ENCODE results near the gene PLBD1.

The PLBD1 gene

DNA sequence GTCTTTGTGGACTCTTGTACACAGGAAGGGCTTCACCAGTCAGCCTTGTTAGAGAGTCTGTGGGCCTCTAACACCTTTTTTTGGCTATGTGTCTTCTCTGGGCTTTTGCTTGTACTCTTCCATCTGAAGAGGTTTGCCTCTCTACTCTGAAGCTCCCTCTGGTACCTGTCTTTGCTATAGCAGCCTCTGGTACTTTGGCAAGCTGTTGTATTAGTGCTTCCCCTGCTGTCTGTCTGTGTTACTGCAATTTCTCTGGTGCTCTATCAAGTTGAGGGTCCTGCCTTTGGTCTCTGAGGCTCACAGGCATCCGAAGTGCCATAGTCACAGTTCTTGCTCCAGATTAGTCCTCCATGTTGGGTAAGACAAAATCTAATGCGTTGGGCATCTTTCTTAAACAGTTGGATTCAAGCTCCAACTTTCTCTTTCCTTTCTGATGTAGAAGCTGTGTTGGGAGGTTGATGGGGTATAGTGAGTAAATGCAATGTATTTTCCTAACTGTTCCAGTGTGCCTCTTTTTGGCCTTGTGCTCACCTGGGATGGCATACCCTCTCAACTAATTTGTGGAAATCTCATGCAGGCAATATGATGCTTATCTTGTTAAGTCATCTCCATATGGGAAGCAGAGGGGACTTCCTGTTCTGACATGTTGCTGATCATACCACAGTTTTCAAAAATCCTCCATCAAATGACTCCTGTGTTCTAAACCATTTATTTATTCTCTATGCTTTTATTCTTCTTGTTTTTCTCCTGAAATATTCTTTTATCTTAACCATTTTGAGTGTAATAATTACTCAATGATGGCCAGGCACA lies 113.4 kb downstream of the PLBD1 start:
- TF ChIP-seq, protein P1, sequence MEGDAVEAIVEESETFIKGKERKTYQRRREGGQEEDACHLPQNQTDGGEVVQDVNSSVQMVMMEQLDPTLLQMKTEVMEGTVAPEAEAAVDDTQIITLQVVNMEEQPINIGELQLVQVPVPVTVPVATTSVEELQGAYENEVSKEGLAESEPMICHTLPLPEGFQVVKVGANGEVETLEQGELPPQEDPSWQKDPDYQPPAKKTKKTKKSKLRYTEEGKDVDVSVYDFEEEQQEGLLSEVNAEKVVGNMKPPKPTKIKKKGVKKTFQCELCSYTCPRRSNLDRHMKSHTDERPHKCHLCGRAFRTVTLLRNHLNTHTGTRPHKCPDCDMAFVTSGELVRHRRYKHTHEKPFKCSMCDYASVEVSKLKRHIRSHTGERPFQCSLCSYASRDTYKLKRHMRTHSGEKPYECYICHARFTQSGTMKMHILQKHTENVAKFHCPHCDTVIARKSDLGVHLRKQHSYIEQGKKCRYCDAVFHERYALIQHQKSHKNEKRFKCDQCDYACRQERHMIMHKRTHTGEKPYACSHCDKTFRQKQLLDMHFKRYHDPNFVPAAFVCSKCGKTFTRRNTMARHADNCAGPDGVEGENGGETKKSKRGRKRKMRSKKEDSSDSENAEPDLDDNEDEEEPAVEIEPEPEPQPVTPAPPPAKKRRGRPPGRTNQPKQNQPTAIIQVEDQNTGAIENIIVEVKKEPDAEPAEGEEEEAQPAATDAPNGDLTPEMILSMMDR (IDR thresholded peaks at IDR 0.05) = peak; percentile 32
- no peaks in the 10 kb centered on the region for H3K36me3 ChIP-seq (ENCODE audit: control insufficient read depth, insufficient read depth, low read length)
- H3K27ac ChIP-seq = no peak overlapping the region
- no peak overlapping the region for H3K4me2 ChIP-seq (ENCODE audit: low read length)
- peaks cover 41% of the 10 kb centered on the region for H3K79me2 ChIP-seq
- H3K4me3 ChIP-seq (ENCODE audit: low read depth, low read length) = no peak overlapping the region
- no peak overlapping the region for H2AFZ ChIP-seq
- peaks cover 8% of the 10 kb centered on the region for H3K4me1 ChIP-seq
- no peaks in the 10 kb centered on the region for H3K27me3 ChIP-seq (ENCODE audit: control insufficient read depth, insufficient read depth, low read length)
- no peak overlapping the region for H3K9ac ChIP-seq
- H3K9me3 ChIP-seq (ENCODE audit: control insufficient read depth, low read length) = no peaks in the 10 kb centered on the region

All from parathyroid adenoma (tissue), 2 donors.